MM.1S (cell line): ENCODE data around the gene DYRK1B.
A peak's percentile ranks its signal among the peaks of the same experiment; 100 is the strongest.

ENCODE experiments used
- DNase-seq: peaks from one replicate; pipeline ENCODE4 v3.0.0-alpha.2; 2015
- H2AFZ ChIP-seq: fragments of 300-600 bp; sonication (generic); 2 replicates; pipeline ENCODE4 v1.6.0; 2016; ENCODE audit warnings: antibody characterized with exemption, low read length
- H3F3A ChIP-seq: fragments of 300-600 bp; sonication (generic); 2 replicates; pipeline ENCODE4 v1.6.1; 2016; ENCODE audit warnings: mild to moderate bottlenecking, antibody characterized with exemption, low read length, moderate library complexity, mixed read lengths; ENCODE audit not compliant: insufficient read depth
- H3K27ac ChIP-seq: fragments of 300-600 bp; sonication (generic); 2 replicates; pipeline ENCODE4 v1.5.1; 2016; ENCODE audit warnings: mild to moderate bottlenecking, low read length
- H3K27me3 ChIP-seq: fragments of 300-600 bp; sonication (generic); replicated peaks from 2 replicates; pipeline ENCODE4 v1.6.0; 2016; ENCODE audit warnings: low read length; ENCODE audit not compliant: insufficient read depth
- H3K36me3 ChIP-seq: fragments of 300-600 bp; sonication (generic); replicated peaks from 2 replicates; pipeline ENCODE4 v1.6.1; 2016; ENCODE audit warnings: mild to moderate bottlenecking, low read length, mixed read lengths; ENCODE audit not compliant: insufficient read depth
- H3K4me1 ChIP-seq: fragments of 300-600 bp; sonication (generic); 2 replicates; pipeline ENCODE4 v1.6.1; 2016; ENCODE audit warnings: low read length, mixed read lengths
- H3K4me2 ChIP-seq: fragments of 300-600 bp; sonication (generic); 2 replicates; pipeline ENCODE4 v1.6.0; 2016; ENCODE audit warnings: low read depth, low read length
- H3K4me3 ChIP-seq: fragments of 300-600 bp; sonication (generic); 2 replicates; pipeline ENCODE4 v1.5.1; 2016; ENCODE audit warnings: low read length, mixed read lengths
- H3K79me2 ChIP-seq: fragments of 300-600 bp; sonication (generic); 2 replicates; pipeline ENCODE4 v1.6.1; 2016; ENCODE audit warnings: mixed run types, low read length, mixed read lengths
- H3K9ac ChIP-seq: fragments of 300-600 bp; sonication (generic); 2 replicates; pipeline ENCODE4 v1.6.1; 2016; ENCODE audit warnings: low read length, mixed read lengths
- H3K9me2 ChIP-seq: fragments of 300-600 bp; sonication (generic); replicated peaks from 2 replicates; pipeline ENCODE4 v1.6.1; 2016; ENCODE audit warnings: mild to moderate bottlenecking, low read length, mixed read lengths; ENCODE audit not compliant: insufficient read depth
- H3K9me3 ChIP-seq: fragments of 300-600 bp; sonication (generic); replicated peaks from 2 replicates; pipeline ENCODE4 v1.6.1; 2016; ENCODE audit warnings: mild to moderate bottlenecking, low read length, mixed read lengths; ENCODE audit not compliant: insufficient read depth
- H4K20me1 ChIP-seq: fragments of 300-600 bp; sonication (generic); 2 replicates; pipeline ENCODE4 v1.6.1; 2016; ENCODE audit warnings: mild to moderate bottlenecking, low read length, moderate library complexity, mixed read lengths; ENCODE audit not compliant: insufficient read depth
- CTCF ChIP-seq: fragments of 300-600 bp; sonication (generic); IDR thresholded peaks from 2 replicates; pipeline ENCODE4 v1.5.1; 2016; ENCODE audit warnings: antibody characterized with exemption, low read length, mixed read lengths
- EZH2 ChIP-seq: fragments of 300-600 bp; sonication (generic); optimal IDR thresholded peaks from 2 replicates; pipeline ENCODE3; 2017; ENCODE audit warnings: low read depth, mild to moderate bottlenecking, antibody characterized with exemption, low read length, mixed read lengths
- EZH2phosphoT487 ChIP-seq: fragments of 300-600 bp; sonication (generic); IDR thresholded peaks from 2 replicates; pipeline ENCODE4 v1.6.1; 2018; ENCODE audit warnings: antibody characterized with exemption, low read length

Gene DYRK1B

GRCh38 chr19:39850892-39851291 lies 16.9 kb upstream of the DYRK1B start:
- Histone ChIP-seq H3K9me2 (no peaks in the 10 kb centered on the region), H3K36me3 (no peaks in the 10 kb centered on the region), H3K9ac (no peak overlapping the region), H2AFZ (no peak overlapping the region), H3K79me2 (peaks cover 3% of the 10 kb centered on the region), H3K4me2 (no peak overlapping the region), H3K27ac (no peak overlapping the region), H3K9me3 (no peaks in the 10 kb centered on the region), H3K27me3 (no peaks in the 10 kb centered on the region), H4K20me1 (no peaks in the 10 kb centered on the region), H3K4me1 (peaks cover 6% of the 10 kb centered on the region), H3F3A (no peaks in the 10 kb centered on the region), H3K4me3 (no peak overlapping the region)
- no peak for DNase-seq
- TF ChIP-seq EZH2phosphoT487 (no peak), CTCF (no peak), EZH2 (no peak)

- no peak overlapping the region for H3K4me2 ChIP-seq
- TF ChIP-seq EZH2phosphoT487, result no peak
- H3K9me2 ChIP-seq, result no peaks in the 10 kb centered on the region
- H3K27me3 ChIP-seq, result no peaks in the 10 kb centered on the region
- H4K20me1 ChIP-seq, result peaks cover 11% of the 10 kb centered on the region; the same call in 1 of the 2 replicates
- DNase-seq, result no peak
- H3F3A ChIP-seq, result peaks cover 11% of the 10 kb centered on the region
- no peak overlapping the region for H3K9ac ChIP-seq
- H3K9me3 ChIP-seq, result no peaks in the 10 kb centered on the region
- no peak overlapping the region for H3K27ac ChIP-seq
- H2AFZ ChIP-seq, result no peak overlapping the region
- H3K79me2 ChIP-seq, result peaks cover 28% of the 10 kb centered on the region
- no peak overlapping the region for H3K4me3 ChIP-seq
- H3K4me1 ChIP-seq, result peaks cover 20% of the 10 kb centered on the region
- no peaks in the 10 kb centered on the region for H3K36me3 ChIP-seq
Observed at GRCh38 chr19:39848392-39848791, 14.4 kb upstream of the DYRK1B start.

- Histone ChIP-seq H3K4me3 (no peak overlapping the region), H3F3A (peaks cover 18% of the 10 kb centered on the region), H3K9me3 (no peaks in the 10 kb centered on the region), H3K27ac (no peak overlapping the region), H3K27me3 (no peaks in the 10 kb centered on the region), H3K4me1 (peaks cover 29% of the 10 kb centered on the region), H3K4me2 (no peak overlapping the region), H4K20me1 (peaks cover 18% of the 10 kb centered on the region; the same call in 1 of the 2 replicates), H2AFZ (no peak overlapping the region), H3K9ac (no peak overlapping the region), H3K9me2 (no peaks in the 10 kb centered on the region), H3K79me2 (peaks cover 37% of the 10 kb centered on the region), H3K36me3 (no peaks in the 10 kb centered on the region)
- DNase-seq, result no peak
- TF ChIP-seq EZH2phosphoT487 (no peak), EZH2 (no peak)
Observed at GRCh38 chr19:39847525-39847924, 13.6 kb upstream of the DYRK1B start.

- Histone ChIP-seq H2AFZ (peak overlapping the region; percentile 64), H3K9ac (peak overlapping the region; percentile 50; the same call in 1 of the 2 replicates), H3K9me2 (no peaks in the 10 kb centered on the region), H3K79me2 (peaks cover 43% of the 10 kb centered on the region), H3K4me2 (peak overlapping the region; percentile 93), H3K27ac (peak overlapping the region; percentile 19; the same call in 1 of the 2 replicates), H4K20me1 (peaks cover 18% of the 10 kb centered on the region; the same call in 1 of the 2 replicates), H3K27me3 (no peaks in the 10 kb centered on the region), H3K36me3 (no peaks in the 10 kb centered on the region), H3K9me3 (no peaks in the 10 kb centered on the region), H3K4me1 (peaks cover 30% of the 10 kb centered on the region), H3K4me3 (peak overlapping the region; percentile 98; the same call in 1 of the 2 replicates), H3F3A (peaks cover 18% of the 10 kb centered on the region)
- TF ChIP-seq CTCF, result no peak
- TF ChIP-seq EZH2, result no peak
- TF ChIP-seq EZH2phosphoT487, result no peak
- no peak for DNase-seq
Observed at GRCh38 chr19:39846678-39847486, 12.9 kb upstream of the DYRK1B start.
